Adipose tissue (tissue), 3 donors: ENCODE measurements around the gene ZNF746. TPM values are rescaled to one million over a fixed set of nuclear protein-coding genes. Genes with fewer than 3 reads are reported as not detected.
"Not testable (repeated sequence)": the region's sequence is repeated elsewhere in the genome, so short reads cannot be mapped to it uniquely, and the experiment has no call there.

Experiments
- H3K27ac ChIP-seq: one replicate; pipeline ENCODE4 v1.5.1; 2013; ENCODE audit warnings: low read depth, low read length
- WGBS, 3 donors: extraction: QIAGEN DNeasy Blood & Tissue Kit; methylation state at CpG; one replicate each; pipeline ENCODE4 v1.1.7; 2013; 5-methylcytosine and 5-hydroxymethylcytosine counted together
- polyA plus RNA-seq, 3 donors: library from polyadenylated mRNA; stranded (reverse); fragments of 200-250 nt; gene quantifications; one replicate each; pipeline ENCODE4 v1.2.3, GENCODE V29; 2013
- donor health status: healthy with polysubstance abuse.
- donor health status: Bipolar disorder and iron deficiency.
- donor health status: healthy.

ZNF746 gene
- polyA plus RNA-seq, 3 donors: 4.1 to 8.8 (median 7.9) TPM

DNA sequence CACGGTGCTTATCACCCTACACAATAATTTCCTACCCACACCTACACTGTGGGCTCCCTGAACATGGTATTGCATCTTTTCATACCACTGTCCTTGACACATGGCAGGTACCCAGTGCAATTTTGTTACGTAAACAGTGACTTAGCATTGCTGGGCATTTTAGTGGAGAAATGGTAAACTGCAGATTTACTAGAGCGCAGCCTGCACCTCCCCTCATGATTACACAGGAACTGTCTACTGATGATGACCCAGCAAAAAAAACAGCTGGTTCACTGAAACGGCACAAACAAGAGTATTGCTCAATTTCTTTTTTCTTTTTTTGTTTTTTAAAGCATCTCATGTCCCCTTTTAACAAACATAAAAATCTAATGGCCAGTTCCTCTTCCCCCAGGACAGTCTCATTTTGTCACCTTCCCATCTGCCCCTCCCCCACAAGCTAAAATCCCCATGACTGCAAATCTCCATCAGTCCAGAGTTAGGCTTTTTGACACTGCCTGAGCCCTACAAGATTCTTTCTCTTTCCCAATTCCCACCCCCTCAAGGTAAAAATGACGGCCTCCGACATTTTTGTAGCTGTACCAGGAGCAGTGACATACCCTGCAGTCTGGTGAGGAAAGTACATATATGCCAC is 2.8 kb downstream of the ZNF746 start:
- 48 to 84% (median 59%) methylated on average over 6 of the region's 6 CpGs for WGBS, 3 donors
- H3K27ac ChIP-seq: no peak overlapping the region

DNA sequence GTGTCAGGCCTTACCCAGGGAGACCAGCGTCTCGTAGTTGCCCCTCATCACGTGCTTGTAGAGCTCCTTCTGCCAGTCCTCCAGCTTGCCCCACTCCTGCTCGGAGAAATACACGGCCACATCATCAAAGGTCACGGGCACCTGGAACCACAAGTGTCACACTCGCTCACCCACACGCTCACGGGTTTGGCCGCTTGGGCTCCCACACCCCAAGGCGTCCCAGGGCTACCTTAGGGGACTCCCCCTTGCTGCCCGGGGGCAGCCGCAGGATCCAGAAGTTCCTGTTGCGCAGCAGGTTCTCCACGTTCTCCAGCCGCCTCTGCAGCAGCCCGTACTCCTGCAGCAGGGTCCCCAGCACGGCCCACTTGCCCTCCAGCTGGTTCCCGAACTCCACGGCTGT is 3.6 kb downstream of the ZNF746 start:
- WGBS, 3 donors: 87 to 92% (median 90%) methylated on average over 13 to 17 of the region's 20 CpGs
- H3K27ac ChIP-seq: not testable (repeated sequence)

- 95 to 99% (median 97%) methylated on average over 9 of the region's 9 CpGs for WGBS, 3 donors
- no peak overlapping the region for H3K27ac ChIP-seq
Measured at GRCh38 chr7:149493366-149493765, 4.2 kb downstream of the ZNF746 start.

GRCh38 chr7:149490083-149490760 is 7.4 kb downstream of the ZNF746 start:
- no peak overlapping the region for H3K27ac ChIP-seq
- 87 to 90% (median 87%) methylated on average over 15 of the region's 15 CpGs for WGBS, 3 donors

- 82 to 88% (median 87%) methylated on average over 15 of the region's 15 CpGs for WGBS, 3 donors
- no peak overlapping the region for H3K27ac ChIP-seq
Measured at GRCh38 chr7:149489391-149490024, 8.1 kb downstream of the ZNF746 start.

GRCh38 chr7:149479568-149479967 is 18.0 kb downstream of the ZNF746 start:
- 97 to 100% (median 97%) methylated on average over 1 of the region's 1 CpG for WGBS, 3 donors
- H3K27ac ChIP-seq: no peak overlapping the region

GRCh38 chr7:149478754-149479153 is 18.9 kb downstream of the ZNF746 start:
- WGBS, 3 donors: 97 to 100% (median 100%) methylated on average over 1 of the region's 1 CpG
- no peak overlapping the region for H3K27ac ChIP-seq

GRCh38 chr7:149477494-149478443 is 19.8 kb downstream of the ZNF746 start:
- H3K27ac ChIP-seq: no peak overlapping the region
- 94 to 96% (median 95%) methylated on average over 18 of the region's 18 CpGs for WGBS, 3 donors

- WGBS, 3 donors: 96 to 97% (median 96%) methylated on average over 12 of the region's 12 CpGs
Measured at GRCh38 chr7:149476791-149477190, 20.8 kb downstream of the ZNF746 start.

DNA sequence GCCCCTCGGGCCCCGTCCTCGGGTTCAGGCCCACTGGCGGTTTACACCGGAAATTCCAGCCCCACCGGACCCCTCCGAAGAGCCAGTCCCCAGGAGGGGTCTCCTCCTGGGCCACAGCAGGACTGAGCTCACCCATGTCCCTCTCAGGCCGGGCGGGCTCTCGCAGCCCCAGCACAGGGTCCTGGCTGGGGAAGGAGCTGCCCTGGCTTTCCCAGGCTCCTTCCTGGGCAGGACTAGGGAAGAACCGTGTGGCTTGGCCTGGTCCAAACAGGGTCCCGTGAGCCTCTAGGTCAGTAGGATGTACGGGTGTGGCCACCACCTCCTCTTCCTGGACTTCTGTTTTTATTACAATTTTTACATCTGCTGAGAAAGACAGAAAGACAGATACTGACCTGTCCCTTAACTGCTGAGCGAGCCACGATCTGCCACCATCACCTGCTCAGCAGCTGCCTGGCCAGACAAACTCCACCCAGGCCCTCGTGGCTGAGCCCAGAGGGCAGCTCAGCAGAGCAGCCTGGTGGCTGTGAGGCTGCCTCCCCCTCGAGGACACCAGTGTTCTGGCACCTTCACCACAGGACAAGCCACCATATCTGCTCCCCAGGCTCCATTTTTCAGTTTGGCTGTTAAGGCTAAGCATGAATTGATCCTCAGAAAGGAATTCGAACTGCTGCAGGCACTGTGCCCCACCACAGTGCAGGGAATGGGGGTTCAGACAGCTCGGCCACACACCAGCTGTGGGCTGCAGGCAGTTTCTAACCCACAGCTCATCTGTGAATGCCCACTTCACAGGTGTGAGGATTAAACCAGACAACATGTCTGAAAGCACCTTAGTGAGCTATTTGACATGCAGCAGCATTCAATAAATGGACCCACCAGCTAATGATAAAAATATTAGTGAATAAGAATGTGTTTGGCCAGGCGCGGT is 22.2 kb downstream of the ZNF746 start:
- 91 to 94% (median 92%) methylated on average over 21 of the region's 21 CpGs for WGBS, 3 donors
- H3K27ac ChIP-seq: no peak overlapping the region

More at GRCh38 chr7:149476791-149477190, 20.8 kb downstream of the ZNF746 start:
- no peak overlapping the region for H3K27ac ChIP-seq

GRCh38 chr7:149474309-149475120 is 23.1 kb downstream of the ZNF746 start:
- WGBS, 3 donors: 92 to 96% (median 96%) methylated on average over 64 to 77 of the region's 77 CpGs
- H3K27ac ChIP-seq: no peak overlapping the region

DNA sequence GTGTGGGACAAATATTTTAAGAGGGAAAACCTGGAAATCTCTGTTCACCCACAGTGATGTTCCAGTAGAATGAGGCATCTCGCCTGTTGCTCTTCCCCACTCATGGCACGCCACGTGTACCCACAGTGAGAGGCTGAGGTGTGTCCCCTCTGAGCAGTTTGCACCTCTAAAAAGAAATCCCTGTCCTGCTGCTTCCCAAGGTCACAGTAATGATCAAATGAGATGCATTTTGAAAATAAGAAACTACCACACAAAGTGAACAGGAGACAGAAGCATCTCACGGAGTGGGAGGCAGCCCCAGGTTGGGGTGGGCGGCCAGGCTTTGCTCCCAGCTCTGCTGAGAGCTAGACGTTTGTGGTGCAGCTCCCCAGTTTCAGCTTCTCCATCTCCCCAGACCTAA is 24.4 kb downstream of the ZNF746 start:
- WGBS, 3 donors: 92 to 94% (median 93%) methylated on average over 6 of the region's 6 CpGs
- no peak overlapping the region for H3K27ac ChIP-seq

- H3K27ac ChIP-seq: no peak overlapping the region
- WGBS, 3 donors: 94 to 99% (median 99%) methylated on average over 6 of the region's 6 CpGs
Measured at GRCh38 chr7:149471289-149471953, 26.2 kb downstream of the ZNF746 start.

DNA sequence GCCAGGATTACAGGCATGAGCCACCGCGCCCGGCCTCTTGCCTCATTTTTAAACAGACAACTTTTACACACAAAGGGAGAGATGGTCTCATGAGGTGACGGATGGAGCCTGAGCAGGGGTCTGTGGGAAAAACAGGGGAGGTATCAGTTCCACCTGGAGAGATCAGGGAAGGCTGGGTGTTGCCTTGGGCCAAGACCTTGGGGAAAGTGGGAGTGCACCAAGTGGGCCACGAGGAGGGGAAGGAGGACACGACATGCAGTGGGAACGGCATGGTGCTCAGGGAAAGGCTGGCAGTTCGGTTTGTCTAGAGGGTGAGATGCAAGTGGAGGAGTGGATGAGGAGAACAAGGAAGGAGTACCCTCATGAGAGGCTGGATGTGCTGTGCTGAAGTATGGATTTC is 27.8 kb downstream of the ZNF746 start:
- WGBS, 3 donors: 87 to 95% (median 92%) methylated on average over 8 of the region's 8 CpGs
- H3K27ac ChIP-seq: no peak overlapping the region

DNA sequence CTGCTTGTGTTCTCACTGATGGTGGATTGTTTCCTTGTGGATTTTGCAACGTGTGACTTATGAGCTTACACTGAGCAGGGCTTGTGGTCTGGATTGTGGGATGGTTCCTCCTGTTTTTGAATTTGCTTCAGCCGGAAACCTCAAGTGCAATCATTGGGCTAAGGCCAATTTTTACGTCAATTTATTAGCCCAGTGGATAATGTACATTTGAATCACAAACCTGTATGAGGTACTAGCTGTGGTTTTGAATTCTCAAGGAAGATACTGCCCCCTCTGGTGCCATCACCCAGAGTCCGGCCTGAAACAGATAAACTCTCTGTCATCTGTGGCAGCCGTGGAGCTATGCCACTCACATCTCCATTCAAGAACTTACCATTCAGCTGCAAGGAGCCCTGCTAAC is 29.4 kb downstream of the ZNF746 start:
- no peak overlapping the region for H3K27ac ChIP-seq
- WGBS, 3 donors: 68 to 72% (median 72%) methylated on average over 5 of the region's 5 CpGs

DNA sequence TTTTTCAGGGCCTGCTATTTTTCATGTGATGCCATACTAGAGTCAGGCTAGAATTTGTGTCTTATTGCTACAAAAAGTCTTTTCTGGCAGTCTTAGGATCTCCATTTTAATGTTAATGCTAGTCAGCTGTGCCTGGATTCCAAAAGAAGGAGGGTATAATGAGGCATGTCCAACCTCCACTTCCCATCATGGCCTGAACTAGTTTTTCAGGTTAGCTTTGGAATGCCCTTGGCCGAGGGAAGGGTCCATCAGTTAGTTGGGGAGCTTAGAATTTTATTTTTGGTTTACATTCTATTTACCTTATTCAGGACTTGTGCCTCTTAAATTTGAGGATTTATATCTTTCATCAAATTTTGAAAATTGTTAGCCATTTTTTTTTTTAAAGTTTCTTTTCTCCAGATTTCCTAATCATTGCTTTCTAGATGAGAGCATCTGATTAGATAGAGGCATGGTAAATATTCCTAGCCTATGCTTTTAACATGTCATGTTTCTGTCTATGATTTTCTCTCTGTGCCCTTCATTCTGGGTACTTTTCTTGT is 30.2 kb downstream of the ZNF746 start:
- no peak overlapping the region for H3K27ac ChIP-seq
- WGBS, 3 donors: 67 to 89% (median 87%) methylated on average over 1 of the region's 1 CpG
